Globus pallidus (tissue), 1 donor: Measurements from ENCODE around the gene PSMD8.
A peak's percentile ranks its signal among the peaks of the same experiment; 100 is the strongest.
"Not testable (repeated sequence)": the region's sequence is repeated elsewhere in the genome, so short reads cannot be mapped to it uniquely, and the experiment has no call there.

Experiments used
- DNase-seq: peaks from one replicate; pipeline ENCODE4 v3.0.0-alpha.2; 2015; ENCODE audit warnings: low spot score

Gene PSMD8

DNA sequence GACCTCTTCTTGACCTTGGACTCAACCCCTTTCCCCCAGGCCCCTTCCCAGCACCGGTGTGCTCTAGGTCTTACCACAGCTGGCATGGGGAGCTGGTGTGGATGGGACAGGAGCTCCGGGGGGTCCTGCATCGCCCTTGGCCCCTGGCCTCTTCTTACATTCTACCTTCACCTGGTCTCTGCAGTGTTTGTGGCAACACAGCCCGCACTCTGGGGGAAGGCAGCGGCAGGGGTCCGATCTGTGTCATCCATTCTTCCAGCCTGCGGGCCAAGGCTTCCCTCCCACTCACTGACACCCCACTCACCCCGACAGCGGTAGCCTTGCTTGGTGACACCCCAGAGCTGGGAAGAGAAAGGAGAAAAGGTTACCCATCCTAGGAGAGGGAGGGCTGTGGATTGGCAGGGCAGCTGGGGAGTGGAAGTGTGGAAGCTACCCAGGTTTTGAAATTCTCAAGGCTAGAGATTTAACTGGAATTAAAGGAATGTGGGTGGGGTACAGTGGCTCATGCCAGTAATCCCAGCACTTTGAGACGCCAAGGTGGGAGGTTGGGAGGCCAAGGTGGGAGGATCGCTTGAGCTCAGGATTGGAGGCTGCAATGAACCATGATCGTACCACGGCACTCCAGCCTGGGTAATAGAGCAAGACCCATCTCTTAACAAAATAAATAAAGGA, 36.8 kb downstream of the PSMD8 start:
- no peak for DNase-seq

DNA sequence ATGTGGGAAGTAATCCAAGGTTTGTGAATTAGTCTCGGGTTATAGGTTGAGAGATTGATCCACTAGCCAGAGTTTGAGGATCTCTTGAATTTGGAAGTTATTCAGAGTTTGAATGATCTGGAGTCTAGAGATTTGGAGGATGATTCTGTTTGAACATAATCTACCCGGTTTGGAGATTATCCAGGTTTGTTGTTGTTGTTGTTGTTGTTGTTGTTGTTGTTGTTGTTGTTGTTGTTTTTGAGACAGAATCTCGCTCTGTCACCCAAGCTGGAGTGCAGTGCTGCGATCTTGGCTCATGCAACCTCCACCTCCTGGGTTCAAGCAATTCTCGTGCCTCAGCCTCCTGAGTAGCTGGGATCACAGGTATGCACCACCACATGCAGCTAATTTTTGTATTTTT, 37.5 kb downstream of the PSMD8 start:
- DNase-seq, result not testable (repeated sequence)

- DNase-seq, result no peak
Measured at GRCh38 chr19:38412491-38412890, 38.1 kb downstream of the PSMD8 start.

- no peak for DNase-seq
Measured at GRCh38 chr19:38412961-38413360, 38.6 kb downstream of the PSMD8 start.

- no peak for DNase-seq
Measured at GRCh38 chr19:38413416-38413815, 39.0 kb downstream of the PSMD8 start.

GRCh38 chr19:38417146-38417543, 42.8 kb downstream of the PSMD8 start:
- no peak for DNase-seq

- no peak for DNase-seq
Measured at GRCh38 chr19:38417544-38418506, 43.5 kb downstream of the PSMD8 start.

- DNase-seq, result no peak
Measured at GRCh38 chr19:38420935-38421334, 46.6 kb downstream of the PSMD8 start.

- no peak for DNase-seq
Measured at GRCh38 chr19:38421856-38422255, 47.5 kb downstream of the PSMD8 start.

- no peak for DNase-seq
Measured at GRCh38 chr19:38422438-38422837, 48.1 kb downstream of the PSMD8 start.

GRCh38 chr19:38424272-38424671, 49.9 kb downstream of the PSMD8 start:
- DNase-seq, result no peak

GRCh38 chr19:38425222-38425809, 50.9 kb downstream of the PSMD8 start:
- no peak for DNase-seq

GRCh38 chr19:38425810-38426466, 51.6 kb downstream of the PSMD8 start, which contains the start of gene RASGRP4:
Gene RASGRP4 (minus strand): TSS chr19:38426219. CDS start chr19:38426091, 128 bp downstream.
- no peak for DNase-seq

DNA sequence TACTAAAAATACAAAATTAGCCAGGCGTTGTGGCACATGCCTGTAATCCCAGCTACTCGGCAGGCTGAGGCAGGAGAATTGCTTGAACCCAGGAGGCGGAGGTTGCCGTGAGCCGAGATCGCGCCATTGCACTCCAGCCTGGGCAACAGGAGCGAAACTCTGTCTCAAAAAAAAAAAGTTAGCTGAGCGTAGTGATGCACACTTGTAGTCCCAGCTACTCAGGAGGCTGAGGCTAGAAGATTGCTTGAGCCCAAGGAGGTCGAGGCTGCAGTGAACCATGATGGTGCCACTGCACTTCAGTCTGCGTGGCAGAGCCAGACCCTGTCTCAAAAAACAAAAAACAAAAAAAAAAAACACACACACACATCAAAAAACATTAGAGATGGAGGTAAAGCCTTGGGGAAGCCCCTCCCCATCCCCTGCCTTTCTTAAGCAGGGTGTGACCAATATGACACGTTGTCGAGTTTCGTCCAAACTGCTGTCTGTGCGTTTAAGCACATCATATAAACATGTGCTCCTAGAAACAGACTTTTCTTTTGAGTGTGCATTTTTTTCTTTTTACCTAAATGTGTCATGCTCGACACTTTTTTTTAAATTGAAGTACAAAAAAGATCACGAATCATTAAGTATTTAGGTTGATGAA, 52.8 kb downstream of the PSMD8 start:
- not testable (repeated sequence) for DNase-seq

DNA sequence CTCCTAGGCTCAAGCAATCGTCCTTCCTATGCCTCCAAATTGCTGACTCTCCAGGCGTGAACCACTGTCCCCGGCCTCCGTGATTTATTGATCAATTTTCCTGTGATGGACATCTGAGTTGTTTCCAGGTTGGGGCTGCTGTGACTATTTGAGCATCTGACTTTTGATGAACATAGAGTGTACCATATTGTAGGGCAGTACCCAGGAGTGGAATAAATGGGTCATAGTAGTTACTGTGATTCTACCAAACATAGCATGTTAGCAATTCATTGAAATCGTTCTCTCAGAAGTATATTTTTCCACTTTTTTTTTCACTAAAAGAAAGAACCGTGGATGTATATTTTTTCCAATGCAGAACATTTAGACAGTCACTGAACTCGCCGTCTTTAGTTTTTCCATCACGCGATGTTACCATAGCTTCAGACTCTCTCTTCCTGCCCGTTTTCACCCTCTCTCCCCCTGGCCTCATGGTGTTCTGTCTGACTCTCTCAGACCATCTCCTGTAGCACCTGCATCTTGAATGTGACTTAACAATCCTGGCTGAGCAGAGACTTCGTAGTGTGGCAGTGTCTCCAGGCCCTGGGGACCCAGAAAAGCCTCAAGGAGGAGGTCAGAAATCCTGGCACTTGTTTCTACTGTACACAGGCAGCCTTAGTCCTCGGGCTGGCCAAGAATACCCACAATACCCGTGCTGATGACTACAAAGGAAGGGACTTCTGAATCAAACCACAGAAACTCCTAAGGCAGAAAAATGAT, 54.9 kb downstream of the PSMD8 start:
- no peak for DNase-seq

GRCh38 chr19:38429811-38430156, 55.4 kb downstream of the PSMD8 start:
- DNase-seq, result no peak

DNA sequence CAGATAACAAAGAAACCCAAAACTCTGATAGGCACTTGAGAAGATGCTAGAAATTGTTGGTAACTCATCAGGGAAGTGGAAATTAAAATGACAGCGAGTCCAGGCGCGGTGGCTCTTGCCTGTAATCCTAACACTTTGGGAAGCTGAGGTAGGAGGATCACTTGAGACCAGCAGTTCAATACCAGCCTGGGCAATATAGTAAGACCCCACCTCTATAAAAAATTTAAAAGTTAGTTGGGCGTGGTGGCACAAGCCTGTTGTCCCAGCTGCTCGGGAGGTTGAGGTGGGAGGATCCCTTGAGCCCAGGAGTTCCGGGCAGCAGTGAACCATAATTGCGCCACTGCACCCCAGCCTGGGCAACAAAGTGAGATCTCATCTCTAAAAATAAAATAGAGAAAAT, 56.6 kb downstream of the PSMD8 start:
- DNase-seq, result no peak

DNA sequence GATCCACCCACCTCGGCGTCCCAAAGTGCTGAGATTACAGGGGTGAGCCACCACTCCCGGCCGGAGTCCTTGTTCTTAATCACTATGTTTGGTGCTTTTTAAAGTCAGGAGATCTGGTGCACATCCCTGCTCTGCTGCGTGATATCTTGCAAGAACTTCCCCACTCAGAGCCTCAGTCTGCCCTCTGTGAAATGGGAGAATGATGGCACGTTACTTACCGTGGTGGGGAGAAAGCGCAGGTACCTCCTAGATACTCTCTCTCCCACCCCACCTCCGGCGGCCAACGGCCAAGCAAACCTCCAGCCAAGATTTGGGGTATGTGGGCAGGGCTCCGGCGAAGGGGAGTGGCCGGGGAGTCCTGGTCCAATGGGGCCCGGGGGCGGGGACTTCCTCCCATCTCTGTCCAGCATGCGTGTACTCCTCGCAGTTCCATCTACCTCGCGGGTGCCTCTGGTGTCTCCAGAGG, 58.9 kb downstream of the PSMD8 start, which contains the start of gene RYR1:
Gene RYR1 (plus strand): TSS at position 424 of the 466 bp plus-strand sequence. CDS start 139 bp downstream, outside the sequence.
- DNase-seq, result peak; percentile 35
